Gastrocnemius medialis (tissue), 4 donors: ENCODE results near the gene PRKCZ. TPM values are rescaled to one million over a fixed set of nuclear protein-coding genes. Genes with fewer than 3 reads are reported as not detected.

ENCODE experiments used
- ATAC-seq, 2 donors: fragments of 150-250 bp; one replicate each; pipeline ENCODE4 v1.9.1; 2016
- DNase-seq, 2 donors: peaks; one replicate each; pipeline ENCODE4 v3.0.0-alpha.2; 2019
- H3K27ac ChIP-seq, 4 donors: fragments of 200-600 bp; sonication (generic); 1 replicate in 1 of 4; 2 replicates in 3 of 4; pipeline ENCODE4 v1.5.1; 2016 to 2018; ENCODE audit warnings: mild to moderate bottlenecking in 2 of 4, moderate library complexity in 1 of 4
- H3K27me3 ChIP-seq, 3 donors: fragments of 200-600 bp; sonication (generic) in 2 of 3; 1 replicate in 1 of 3; 2 replicates in 2 of 3; pipeline versions ENCODE4 v1.5.1 to v1.6.0; 2016 to 2019; ENCODE audit warnings: mild to moderate bottlenecking in 1 of 3, moderate library complexity in 1 of 3
- H3K36me3 ChIP-seq, 2 donors: fragments of 200-600 bp; sonication (generic) in 1 of 2; one replicate each; pipeline ENCODE4 v1.5.1; 2017 to 2018
- H3K4me1 ChIP-seq, 2 donors: fragments of 200-600 bp; sonication (generic) in 1 of 2; one replicate each; pipeline ENCODE4 v1.5.1; 2016 to 2017; ENCODE audit warnings: mild to moderate bottlenecking in 2 of 2
- H3K4me3 ChIP-seq, 4 donors: fragments of 200-600 bp; sonication (generic) in 3 of 4; 1 replicate in 1 of 4; 2 replicates in 3 of 4; pipeline ENCODE4 v1.5.1; 2016 to 2019; ENCODE audit warnings: mild to moderate bottlenecking in 2 of 4
- H3K9me3 ChIP-seq, 3 donors: fragments of 200-600 bp; sonication (generic) in 2 of 3; 1 replicate in 1 of 3; 2 replicates in 2 of 3; pipeline ENCODE4 v1.5.1; 2016 to 2019
- CTCF ChIP-seq, 5 experiments: fragments of 450-650 bp in 3 of 5; fragments of 200-600 bp in 2 of 5; sonication (generic) in 2 of 5; IDR thresholded peaks in 4 of 5; conservative IDR thresholded peaks in 1 of 5; 1 replicate in 4 of 5; 2 replicates in 1 of 5; pipeline ENCODE4 v1.5.1; 2016 to 2019; ENCODE audit warnings: antibody characterized with exemption in 5 of 5, mild to moderate bottlenecking in 3 of 5, moderate library complexity in 3 of 5
- POLR2A ChIP-seq, 2 donors: fragments of 450-650 bp; IDR thresholded peaks; one replicate each; pipeline ENCODE4 v1.6.1; 2017; ENCODE audit warnings: antibody characterized with exemption in 2 of 2, mild to moderate bottlenecking in 2 of 2, moderate library complexity in 2 of 2
- in situ Hi-C, 4 donors: fragments of 200-750 bp; cut with MboI; loops; one replicate each; pipeline versions ENCODE4 v1.15.0 to v1.8.0; 2017; ENCODE audit warnings: low sequenced_read_pairs in 4 of 4
- intact Hi-C: fragments of 100-400 bp; cut with DNase I; formaldehyde crosslinking; loops from one replicate; pipeline ENCODE4 v1.15.1; 2023; ENCODE audit warnings: low total_unique reads
- total RNA-seq, 4 donors: library from RNA; depleted of rRNA; stranded (reverse); fragments of >200 nt; gene quantifications; one replicate each; pipeline versions ENCODE4 v1.1.0 to v1.2.3, GENCODE V29; 2016

The PRKCZ gene
- total RNA-seq, 4 donors from 2014 or later, result 0.16 to 0.87 TPM; not detected in 2

GRCh38 chr1:2195785-2196184 lies 145.6 kb downstream of the PRKCZ start:
- Histone ChIP-seq H3K4me3 (peak overlapping the region in 1 of 4 donors; percentile 98), H3K9me3 (no peaks in the 10 kb centered on the region), H3K27ac (peak overlapping the region; percentile 97 to 100 (median 98)), H3K27me3 (no peaks in the 10 kb centered on the region), H3K36me3 (no peaks in the 10 kb centered on the region), H3K4me1 (peaks cover 33 to 59% of the 10 kb centered on the region in 2 donors)
- in situ Hi-C loops, result loop anchor here (5.0 to 25.0 kb wide), 5 partner anchors 189 to 392 kb away; partner anchors contain the start of genes MORN1 (in 2 of the 4), PRXL2B (in 2 of the 4) and RER1 (in 2 of the 4)
- ATAC-seq (no peak), DNase-seq (no peak)
- intact Hi-C loops, result loop anchor here (1.0 to 10.0 kb wide), 5 partner anchors 120 to 392 kb away; partner anchors contain the start of genes CALML6, PRXL2B and TMEM52
- TF ChIP-seq POLR2A (IDR thresholded peaks at IDR 0.05) (no peak), CTCF (IDR thresholded peaks at IDR 0.05 in 4 of 5, conservative IDR thresholded peaks at IDR 0.05 in 1 of 5) (no peak)

GRCh38 chr1:2196901-2197638 lies 146.9 kb downstream of the PRKCZ start:
- no peak overlapping the region for H3K27ac ChIP-seq
- DNase-seq, result no peak
- in situ Hi-C loops, result loop anchor here (5.0 to 25.0 kb wide), 5 partner anchors 188 to 390 kb away; partner anchors contain the start of genes MORN1 (in 2 of the 4), PRXL2B (in 2 of the 4) and RER1 (in 2 of the 4)
- H3K4me3 ChIP-seq, result no peak overlapping the region
- no peak for ATAC-seq
- H3K9me3 ChIP-seq, result no peaks in the 10 kb centered on the region
- intact Hi-C loops, result loop anchor here (5.0 to 10.0 kb wide), 3 partner anchors 282 to 390 kb away; partner anchors contain the start of genes CALML6, PRXL2B and TMEM52
- H3K4me1 ChIP-seq, result peaks cover 28 to 46% of the 10 kb centered on the region in 2 donors
- H3K36me3 ChIP-seq, result no peaks in the 10 kb centered on the region
- H3K27me3 ChIP-seq, result no peaks in the 10 kb centered on the region
- no peak for TF ChIP-seq POLR2A (IDR thresholded peaks at IDR 0.05)
- TF ChIP-seq CTCF (IDR thresholded peaks at IDR 0.05 in 4 of 5, conservative IDR thresholded peaks at IDR 0.05 in 1 of 5), result no peak

- no peaks in the 10 kb centered on the region for H3K36me3 ChIP-seq
- no peak overlapping the region for H3K4me3 ChIP-seq
- in situ Hi-C loops (loop anchor here (5.0 to 25.0 kb wide), 5 partner anchors 187 to 390 kb away; partner anchors contain the start of genes MORN1 (in 2 of the 4), PRXL2B (in 2 of the 4) and RER1 (in 2 of the 4)), intact Hi-C loops (loop anchor here (2.0 to 10.0 kb wide), 4 partner anchors 31 to 390 kb away; partner anchors contain the start of genes CALML6, PRXL2B, SKI and TMEM52)
- H3K9me3 ChIP-seq, result no peaks in the 10 kb centered on the region
- H3K4me1 ChIP-seq, result peaks cover 24 to 41% of the 10 kb centered on the region in 2 donors
- ATAC-seq (no peak), DNase-seq (no peak)
- no peak for TF ChIP-seq CTCF (IDR thresholded peaks at IDR 0.05 in 4 of 5, conservative IDR thresholded peaks at IDR 0.05 in 1 of 5)
- no peak for TF ChIP-seq POLR2A (IDR thresholded peaks at IDR 0.05)
- peak overlapping the region in 2 of 4 donors; percentile 75 to 79 for H3K27ac ChIP-seq
- H3K27me3 ChIP-seq, result no peaks in the 10 kb centered on the region
Observed at GRCh38 chr1:2197707-2198165, 147.5 kb downstream of the PRKCZ start.

- no peaks in the 10 kb centered on the region for H3K9me3 ChIP-seq
- peak overlapping the region in 3 of 4 donors; percentile 51 to 56 (median 55) for H3K4me3 ChIP-seq
- ATAC-seq (no peak), DNase-seq (no peak)
- peak overlapping the region; percentile 75 to 88 (median 80) for H3K27ac ChIP-seq
- H3K4me1 ChIP-seq, result peaks cover 24 to 33% of the 10 kb centered on the region in 2 donors
- in situ Hi-C loops (loop anchor here (5.0 to 25.0 kb wide), 5 partner anchors 186 to 389 kb away; partner anchors contain the start of genes MORN1 (in 2 of the 4), PRXL2B (in 2 of the 4) and RER1 (in 2 of the 4)), intact Hi-C loops (loop anchor here (2.0 to 10.0 kb wide), 4 partner anchors 30 to 389 kb away; partner anchors contain the start of genes CALML6, PRXL2B, SKI and TMEM52)
- no peaks in the 10 kb centered on the region for H3K27me3 ChIP-seq
- TF ChIP-seq POLR2A (IDR thresholded peaks at IDR 0.05), result no peak
- no peak for TF ChIP-seq CTCF (IDR thresholded peaks at IDR 0.05 in 4 of 5, conservative IDR thresholded peaks at IDR 0.05 in 1 of 5)
- no peaks in the 10 kb centered on the region for H3K36me3 ChIP-seq
Observed at GRCh38 chr1:2198571-2198970, 148.4 kb downstream of the PRKCZ start.
